ENCODE measurements around the gene FANCD2OS.
"Not testable (repeated sequence)": the region's sequence is repeated elsewhere in the genome, so short reads cannot be mapped to it uniquely, and the experiment has no call there.

The FANCD2OS gene

DNA sequence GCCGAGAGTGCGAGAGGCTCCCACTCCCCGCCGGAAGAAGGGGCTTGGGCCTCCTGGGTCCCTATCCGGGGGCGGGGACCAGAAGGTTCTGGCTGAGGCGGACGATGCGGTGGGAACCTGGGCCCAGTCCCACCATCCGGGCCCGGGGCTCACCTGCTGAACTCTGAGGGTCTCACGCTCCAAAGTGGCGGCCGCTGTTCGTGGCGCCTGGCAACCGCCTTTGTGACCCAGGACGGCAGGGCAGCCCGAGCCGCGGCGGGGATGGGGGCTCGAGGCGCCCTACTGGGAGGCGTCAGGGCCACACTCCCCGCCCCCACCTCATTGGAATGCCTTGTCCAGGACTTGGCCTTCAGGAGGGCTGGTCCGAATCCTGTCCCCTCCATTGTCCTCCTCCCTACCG lies at the start of gene FANCD2OS:
Gene FANCD2OS, minus strand, starts transcription at position 165 of the 400 bp plus-strand sequence. CDS start 3,481 bp downstream, outside the sequence.
- H3K27me3 Mint-ChIP-seq = no peaks in the 10 kb centered on the region
- H3K27ac Mint-ChIP-seq = no peak within 1 kb of the TSS
- H3K36me3 Mint-ChIP-seq = no peaks in the 10 kb centered on the region
- no peak for DNase-seq
- no peak within 1 kb of the TSS for H3K4me3 Mint-ChIP-seq
- H3K9me3 Mint-ChIP-seq = no peaks in the 10 kb centered on the region
- no peaks in the 10 kb centered on the region for H3K4me1 Mint-ChIP-seq
- CTCF ChIA-PET = interaction anchor here (1.4 kb wide), 1 partner anchor 156 kb away, joined by 3 read pairs; no protein-coding TSS in a partner anchor

GRCh38 chr3:10157031-10157430 lies 49.0 kb upstream of the FANCD2OS start:
- H3K27me3 Mint-ChIP-seq = peaks cover 10% of the 10 kb centered on the region
- H3K36me3 Mint-ChIP-seq = peaks cover 22% of the 10 kb centered on the region
- no peak overlapping the region for H3K27ac Mint-ChIP-seq
- H3K4me3 Mint-ChIP-seq = no peak overlapping the region
- CTCF ChIA-PET = no interaction called here
- no peaks in the 10 kb centered on the region for H3K9me3 Mint-ChIP-seq
- H3K4me1 Mint-ChIP-seq = peaks cover 4% of the 10 kb centered on the region
- no peak for DNase-seq

GRCh38 chr3:10155658-10156057 lies 47.6 kb upstream of the FANCD2OS start:
- CTCF ChIA-PET = interaction anchor here (0.6 kb wide), 1 partner anchor 93 kb away, joined by 4 read pairs; the partner anchor contains the start of gene TATDN2
- Mint-ChIP-seq H3K27ac (no peak overlapping the region), H3K9me3 (no peaks in the 10 kb centered on the region)

GRCh38 chr3:10155123-10155472 lies 47.0 kb upstream of the FANCD2OS start:
- CTCF ChIA-PET = interaction anchor here (0.6 kb wide), 1 partner anchor 93 kb away, joined by 4 read pairs; the partner anchor contains the start of gene TATDN2
- DNase-seq = no peak
- Mint-ChIP-seq H3K4me1 (no peaks in the 10 kb centered on the region), H3K27me3 (no peaks in the 10 kb centered on the region), H3K27ac (no peak overlapping the region), H3K9me3 (no peaks in the 10 kb centered on the region), H3K36me3 (peaks cover 40% of the 10 kb centered on the region), H3K4me3 (no peak overlapping the region)

More at GRCh38 chr3:10155658-10156057, 47.6 kb upstream of the FANCD2OS start:
- no peaks in the 10 kb centered on the region for H3K27me3 Mint-ChIP-seq
- no peaks in the 10 kb centered on the region for H3K4me1 Mint-ChIP-seq
- no peak overlapping the region for H3K4me3 Mint-ChIP-seq
- DNase-seq = no peak
- peaks cover 34% of the 10 kb centered on the region for H3K36me3 Mint-ChIP-seq

GRCh38 chr3:10154335-10155122 lies 46.5 kb upstream of the FANCD2OS start:
- DNase-seq = no peak
- Mint-ChIP-seq H3K27me3 (no peaks in the 10 kb centered on the region), H3K4me1 (no peaks in the 10 kb centered on the region), H3K4me3 (no peak overlapping the region), H3K27ac (no peak overlapping the region), H3K36me3 (peaks cover 45% of the 10 kb centered on the region), H3K9me3 (no peaks in the 10 kb centered on the region)
- CTCF ChIA-PET = no interaction called here

GRCh38 chr3:10150987-10151386 lies 42.9 kb upstream of the FANCD2OS start:
- Mint-ChIP-seq H3K36me3 (peaks cover 59% of the 10 kb centered on the region), H3K27me3 (no peaks in the 10 kb centered on the region), H3K4me1 (peaks cover 8% of the 10 kb centered on the region), H3K4me3 (no peak overlapping the region), H3K9me3 (no peaks in the 10 kb centered on the region), H3K27ac (no peak overlapping the region)
- CTCF ChIA-PET = interaction anchor here (2.5 kb wide), 1 partner anchor 73 kb away, joined by 8 read pairs; no protein-coding TSS in a partner anchor
- no peak for DNase-seq

- H3K27me3 Mint-ChIP-seq = no peaks in the 10 kb centered on the region
- DNase-seq = no peak
- peaks cover 22% of the 10 kb centered on the region for H3K4me1 Mint-ChIP-seq
- no peaks in the 10 kb centered on the region for H3K9me3 Mint-ChIP-seq
- H3K27ac Mint-ChIP-seq = no peak overlapping the region
- no peak overlapping the region for H3K4me3 Mint-ChIP-seq
- CTCF ChIA-PET = interaction anchor here (1.1 kb wide), 1 partner anchor 13 kb away, joined by 4 read pairs; no protein-coding TSS in a partner anchor
- H3K36me3 Mint-ChIP-seq = peaks cover 50% of the 10 kb centered on the region
Measured at GRCh38 chr3:10149226-10149625, 41.2 kb upstream of the FANCD2OS start.

DNA sequence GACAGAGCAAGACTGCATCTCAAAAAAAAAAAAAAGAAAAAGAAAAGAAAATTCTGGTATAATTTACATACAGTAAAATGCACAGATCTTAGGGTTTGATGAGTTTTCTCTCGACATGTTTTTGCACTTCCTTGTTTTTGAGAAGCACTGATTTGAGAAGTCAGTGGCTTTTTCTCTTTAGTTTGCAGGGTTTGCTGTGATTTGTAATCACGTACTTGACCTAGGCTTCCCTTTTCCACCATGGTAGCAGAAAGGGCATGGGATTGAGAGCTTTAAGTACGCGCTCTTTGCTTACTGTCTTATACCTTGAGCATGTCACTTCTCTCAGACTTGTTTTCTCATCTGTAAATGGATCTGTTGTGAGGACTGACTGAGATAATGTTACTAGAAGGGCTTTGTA lies 37.6 kb upstream of the FANCD2OS start:
- Mint-ChIP-seq H3K4me1 (peaks cover 45% of the 10 kb centered on the region), H3K4me3 (peak overlapping the region; percentile 33), H3K27me3 (peaks cover 3% of the 10 kb centered on the region), H3K9me3 (no peaks in the 10 kb centered on the region), H3K36me3 (peaks cover 42% of the 10 kb centered on the region), H3K27ac (no peak overlapping the region)
- DNase-seq = no peak
- CTCF ChIA-PET = interaction anchor here (1.1 kb wide), 1 partner anchor 48 kb away, joined by 3 read pairs; no protein-coding TSS in a partner anchor

DNA sequence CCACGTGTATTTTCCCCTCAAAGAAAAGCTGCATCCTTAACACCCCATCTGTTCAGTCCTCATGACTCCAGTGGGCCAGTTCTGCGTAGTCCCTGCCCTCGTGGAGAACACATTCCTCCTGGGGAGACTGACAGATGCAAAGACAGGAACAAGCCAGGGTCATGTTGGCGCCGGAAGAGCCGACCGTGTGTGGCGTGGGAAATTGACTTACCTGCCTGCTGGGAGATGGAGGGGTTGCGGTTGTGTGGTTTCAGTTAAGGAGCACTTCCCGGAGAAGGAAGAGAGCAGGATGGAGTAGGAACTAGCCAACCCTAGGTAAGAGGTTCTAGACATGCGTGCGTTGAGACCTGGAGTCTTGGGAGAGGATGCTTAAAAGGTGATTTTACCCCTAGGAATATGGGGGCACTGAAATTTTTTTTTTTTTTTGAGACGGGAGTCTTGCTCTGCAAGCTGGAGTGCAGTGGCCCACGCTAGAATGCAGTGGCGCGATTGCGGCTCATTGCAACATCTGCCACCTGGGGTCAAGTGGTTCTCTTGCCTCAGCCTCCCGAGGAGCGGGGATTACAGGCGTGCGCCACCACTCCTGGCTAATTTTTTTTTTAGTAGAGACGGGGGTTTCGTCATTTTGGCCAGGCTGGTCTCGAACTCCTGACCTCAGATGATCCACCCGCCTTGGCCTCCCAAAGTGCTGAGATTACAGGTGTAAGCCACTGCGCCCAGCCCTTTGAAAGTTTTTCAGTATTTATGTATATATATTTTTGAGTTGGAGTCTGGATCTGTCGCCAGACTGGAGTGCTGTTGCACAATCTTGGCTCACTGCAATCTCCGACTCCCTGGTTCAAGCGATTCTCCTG lies 34.9 kb upstream of the FANCD2OS start:
- Mint-ChIP-seq H3K4me3 (peak overlapping the region; percentile 83), H3K4me1 (peaks cover 45% of the 10 kb centered on the region), H3K9me3 (no peaks in the 10 kb centered on the region), H3K36me3 (peaks cover 23% of the 10 kb centered on the region), H3K27ac (peak overlapping the region; percentile 97), H3K27me3 (peaks cover 3% of the 10 kb centered on the region)
- peak; percentile 39 for DNase-seq
- CTCF ChIA-PET = interaction anchor here (1.2 kb wide), 1 partner anchor 121 kb away, joined by 4 read pairs; no protein-coding TSS in a partner anchor

- Mint-ChIP-seq H3K27me3 (peaks cover 3% of the 10 kb centered on the region), H3K36me3 (peaks cover 16% of the 10 kb centered on the region), H3K9me3 (no peaks in the 10 kb centered on the region), H3K4me1 (peaks cover 37% of the 10 kb centered on the region), H3K4me3 (peak overlapping the region; percentile 83), H3K27ac (peak overlapping the region; percentile 97)
- CTCF ChIA-PET = no interaction called here
- no peak for DNase-seq
Measured at GRCh38 chr3:10140996-10141546, 33.0 kb upstream of the FANCD2OS start.

- Mint-ChIP-seq H3K27ac (no peak overlapping the region), H3K4me3 (no peak overlapping the region), H3K36me3 (no peaks in the 10 kb centered on the region), H3K4me1 (peaks cover 22% of the 10 kb centered on the region), H3K27me3 (peaks cover 3% of the 10 kb centered on the region), H3K9me3 (no peaks in the 10 kb centered on the region)
- DNase-seq = no peak
- CTCF ChIA-PET = no interaction called here
Measured at GRCh38 chr3:10137178-10137577, 29.1 kb upstream of the FANCD2OS start.

DNA sequence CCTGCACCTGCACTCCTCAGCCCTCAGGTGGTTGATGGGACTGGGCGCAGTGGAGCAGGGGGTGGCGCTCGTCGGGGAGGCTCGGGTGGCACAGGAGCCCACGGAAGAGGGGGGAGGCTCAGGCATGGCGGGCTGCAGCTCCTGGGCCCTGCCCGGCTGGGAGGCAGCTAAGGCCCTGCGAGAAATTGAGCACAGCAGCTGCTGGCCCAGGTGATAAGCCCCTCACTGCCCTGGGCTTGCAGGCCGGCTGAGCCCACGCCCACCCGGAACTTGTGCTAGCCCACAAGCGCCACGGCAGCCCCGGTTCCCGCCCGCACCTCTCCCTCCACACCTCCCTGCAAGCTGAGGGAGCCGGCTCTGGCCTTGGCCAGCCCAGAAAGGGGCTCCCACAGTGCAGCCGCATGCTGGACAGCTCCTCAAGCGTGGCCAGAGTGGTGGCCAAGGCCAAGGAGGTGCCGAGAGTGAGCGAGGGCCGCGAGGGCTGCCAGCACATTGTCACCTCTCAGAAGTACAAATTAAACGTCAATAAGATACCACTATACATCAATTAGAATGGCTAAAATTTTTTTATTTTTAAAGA lies 28.5 kb upstream of the FANCD2OS start:
- Mint-ChIP-seq H3K4me3 (no peak overlapping the region), H3K4me1 (peaks cover 22% of the 10 kb centered on the region), H3K27ac (no peak overlapping the region), H3K9me3 (no peaks in the 10 kb centered on the region), H3K27me3 (peaks cover under 1% of the 10 kb centered on the region), H3K36me3 (no peaks in the 10 kb centered on the region)
- CTCF ChIA-PET = no interaction called here
- no peak for DNase-seq

DNA sequence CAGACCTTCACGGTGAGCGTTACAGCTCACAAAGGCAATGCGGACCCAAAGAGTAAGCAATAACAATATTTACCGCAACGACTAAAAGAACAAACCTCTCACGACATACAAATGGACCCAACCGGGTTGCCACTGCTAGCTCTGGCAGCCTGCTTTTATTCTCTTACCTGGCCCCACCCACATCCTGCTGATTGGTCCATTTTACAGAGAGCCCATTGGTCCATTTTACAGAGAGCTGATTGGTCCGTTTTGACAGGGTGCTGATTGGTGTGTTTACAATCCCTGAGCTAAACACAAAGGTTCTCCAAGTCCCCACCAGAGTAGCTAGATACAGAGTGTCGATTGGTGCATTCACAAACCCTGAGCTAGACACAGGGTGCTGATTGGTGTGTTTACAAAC lies 27.8 kb upstream of the FANCD2OS start:
- CTCF ChIA-PET = interaction anchor here (1.5 kb wide), 1 partner anchor 88 kb away, joined by 4 read pairs; no protein-coding TSS in a partner anchor

GRCh38 chr3:10122724-10123123 lies 14.7 kb upstream of the FANCD2OS start:
- Mint-ChIP-seq H3K9me3 (no peaks in the 10 kb centered on the region), H3K4me1 (peaks cover 30% of the 10 kb centered on the region), H3K4me3 (no peak overlapping the region), H3K27me3 (no peaks in the 10 kb centered on the region), H3K27ac (no peak overlapping the region), H3K36me3 (peaks cover 52% of the 10 kb centered on the region)
- DNase-seq = no peak
- CTCF ChIA-PET = interaction anchor here (1.5 kb wide), 1 partner anchor 101 kb away, joined by 4 read pairs; no protein-coding TSS in a partner anchor

More for the DNA sequence above, 27.8 kb upstream of the FANCD2OS start:
- H3K9me3 Mint-ChIP-seq, H3K27ac Mint-ChIP-seq, H3K27me3 Mint-ChIP-seq, H3K36me3 Mint-ChIP-seq, H3K4me3 Mint-ChIP-seq: not testable (repeated sequence)
- DNase-seq = peak; percentile 24
- H3K4me1 Mint-ChIP-seq = peaks cover 17% of the 10 kb centered on the region
